H9 (cell line): ENCODE measurements around the gene LSP1. TPM values are rescaled to one million over a fixed set of nuclear protein-coding genes. Genes with fewer than 3 reads are reported as not detected.

ENCODE experiments used
- DNase-seq: peaks from one replicate; pipeline ENCODE4 v3.0.0-alpha.2; 2017
- H2AFZ ChIP-seq: one replicate; pipeline ENCODE4 v1.6.1; 2013; ENCODE audit warnings: mild to moderate bottlenecking, low read length, control low read depth, moderate library complexity
- H2AK5ac ChIP-seq: 2 replicates; pipeline ENCODE4 v1.6.1; 2013; ENCODE audit warnings: low read length, control low read depth, mixed read lengths; ENCODE audit not compliant: insufficient read length
- H2BK120ac ChIP-seq: one replicate; pipeline ENCODE4 v1.6.1; 2013; ENCODE audit warnings: low read depth, mild to moderate bottlenecking, low read length, control low read depth, inconsistent platforms; ENCODE audit not compliant: poor library complexity, severe bottlenecking
- H2BK12ac ChIP-seq: 2 replicates; pipeline ENCODE4 v1.6.1; 2013; ENCODE audit warnings: low read length, control low read depth, mixed read lengths, low read depth; ENCODE audit not compliant: insufficient read length
- H2BK15ac ChIP-seq: 2 replicates; pipeline ENCODE4 v1.6.1; 2013; ENCODE audit warnings: low read depth, low read length, control low read depth
- H2BK20ac ChIP-seq: one replicate; pipeline ENCODE4 v1.6.1; 2013; ENCODE audit warnings: low read depth, mild to moderate bottlenecking, low read length, control low read depth, inconsistent platforms; ENCODE audit not compliant: poor library complexity, severe bottlenecking
- H2BK5ac ChIP-seq: 2 replicates; pipeline ENCODE4 v1.6.1; 2013; ENCODE audit warnings: low read length, control low read depth, mixed read lengths; ENCODE audit not compliant: insufficient read length
- H3K14ac ChIP-seq: 2 replicates; pipeline ENCODE4 v1.6.1; 2013; ENCODE audit warnings: low read length, control low read depth; ENCODE audit not compliant: insufficient read depth
- H3K18ac ChIP-seq: 2 replicates; pipeline ENCODE4 v1.6.1; 2013; ENCODE audit warnings: low read depth, mild to moderate bottlenecking, mixed read lengths, low read length, control low read depth; ENCODE audit not compliant: insufficient read length
- H3K23ac ChIP-seq: 2 replicates; pipeline ENCODE4 v1.6.1; 2013; ENCODE audit warnings: low read length, control low read depth, mixed read lengths, low read depth; ENCODE audit not compliant: insufficient read length
- H3K23me2 ChIP-seq: 2 replicates; pipeline ENCODE4 v1.6.1; 2013; ENCODE audit warnings: low read depth, mild to moderate bottlenecking, mixed read lengths, low read length, control low read depth; ENCODE audit not compliant: insufficient read length, poor library complexity, severe bottlenecking
- H3K27ac ChIP-seq: 2 replicates; pipeline ENCODE4 v1.5.1; 2013; ENCODE audit warnings: low read length, control low read depth, mixed read lengths, low read depth; ENCODE audit not compliant: insufficient read length
- H3K27me3 ChIP-seq: 2 replicates; pipeline ENCODE4 v1.6.1; 2013; ENCODE audit warnings: low read length, control low read depth, inconsistent platforms; ENCODE audit not compliant: insufficient read depth
- H3K4ac ChIP-seq: 2 replicates; pipeline ENCODE4 v1.6.1; 2013; ENCODE audit warnings: low read depth, mild to moderate bottlenecking, control low read depth, inconsistent platforms, low read length, moderate library complexity
- H3K4me1 ChIP-seq: 2 replicates; pipeline ENCODE4 v1.6.1; 2013; ENCODE audit warnings: low read length, control low read depth, inconsistent platforms; ENCODE audit not compliant: insufficient read depth
- H3K4me2 ChIP-seq: 2 replicates; pipeline ENCODE4 v1.6.1; 2013; ENCODE audit warnings: low read length, control low read depth, mixed read lengths; ENCODE audit not compliant: insufficient read length, insufficient read depth
- H3K56ac ChIP-seq: 2 replicates; pipeline ENCODE4 v1.6.1; 2013; ENCODE audit warnings: low read depth, mild to moderate bottlenecking, mixed read lengths, low read length, control low read depth; ENCODE audit not compliant: insufficient read length
- H3K79me1 ChIP-seq: 2 replicates; pipeline ENCODE4 v1.6.1; 2013; ENCODE audit warnings: low read depth, mild to moderate bottlenecking, moderate library complexity, low read length, control low read depth, inconsistent platforms; ENCODE audit not compliant: insufficient read depth, poor library complexity, severe bottlenecking
- H3K79me2 ChIP-seq: 2 replicates; pipeline ENCODE4 v1.6.1; 2013; ENCODE audit warnings: low read length, control low read depth, inconsistent platforms; ENCODE audit not compliant: insufficient read depth
- H3K9ac ChIP-seq: 2 replicates; pipeline ENCODE4 v1.6.1; 2013; ENCODE audit warnings: low read length, control low read depth, mixed read lengths; ENCODE audit not compliant: insufficient read length; ENCODE audit errors: extremely low read depth
- H3K9me3 ChIP-seq: one replicate; pipeline ENCODE4 v1.6.1; 2013; ENCODE audit warnings: low read depth, low read length, inconsistent platforms; ENCODE audit not compliant: control insufficient read depth
- H3T11ph ChIP-seq: one replicate; pipeline ENCODE4 v1.6.1; 2013; ENCODE audit warnings: mild to moderate bottlenecking, low read length, control low read depth, inconsistent platforms
- H4K20me1 ChIP-seq: one replicate; pipeline ENCODE4 v1.6.1; 2013; ENCODE audit not compliant: control insufficient read depth, insufficient read length, insufficient read depth
- H4K5ac ChIP-seq: 2 replicates; pipeline ENCODE4 v1.6.1; 2013; ENCODE audit warnings: low read depth, mild to moderate bottlenecking, mixed read lengths, low read length, control low read depth; ENCODE audit not compliant: insufficient read length
- H4K8ac ChIP-seq: replicated peaks from 2 replicates; pipeline ENCODE4 v1.6.1; 2013; ENCODE audit warnings: low read length, control low read depth, mixed read lengths, low read depth; ENCODE audit not compliant: insufficient read length
- H4K91ac ChIP-seq: 2 replicates; pipeline ENCODE4 v1.6.1; 2013; ENCODE audit warnings: low read depth, mild to moderate bottlenecking, moderate library complexity, mixed read lengths, low read length, control low read depth; ENCODE audit not compliant: insufficient read length
- H3K27ac Mint-ChIP-seq, 3 experiments: 2 replicates in 2 of 3; 3 replicates in 1 of 3; pipeline ENCODE4 v1.8.0; 2020 to 2021; ENCODE audit warnings: mixed read lengths in 3 of 3, mild to moderate bottlenecking in 1 of 3, moderate library complexity in 1 of 3
- H3K27me3 Mint-ChIP-seq: 2 replicates; pipeline ENCODE4 v1.8.0; 2021; ENCODE audit warnings: low read depth, mild to moderate bottlenecking, moderate library complexity, mixed read lengths
- H3K36me3 Mint-ChIP-seq, 3 experiments: 2 replicates in 2 of 3; 3 replicates in 1 of 3; pipeline ENCODE4 v1.8.0; 2020 to 2021; ENCODE audit warnings: low read depth in 3 of 3, mixed read lengths in 3 of 3; ENCODE audit not compliant: insufficient read depth in 1 of 3
- H3K4me1 Mint-ChIP-seq, 2 experiments: 2 replicates each; pipeline ENCODE4 v1.8.0; 2020; ENCODE audit warnings: mixed read lengths in 2 of 2
- H3K4me3 Mint-ChIP-seq, 2 experiments: 2 replicates in 1 of 2; 3 replicates in 1 of 2; pipeline ENCODE4 v1.8.0; 2020 to 2021; ENCODE audit warnings: mild to moderate bottlenecking in 2 of 2, mixed read lengths in 2 of 2, moderate library complexity in 1 of 2
- H3K9me3 Mint-ChIP-seq, 2 experiments: 2 replicates in 1 of 2; 3 replicates in 1 of 2; pipeline ENCODE4 v1.8.0; 2020; ENCODE audit warnings: mild to moderate bottlenecking in 2 of 2, mixed read lengths in 2 of 2, moderate library complexity in 1 of 2
- WGBS: extraction: QIAGEN DNeasy Blood & Tissue Kit; methylation state at CpG from one replicate; pipeline ENCODE4 v1.1.7; 2013; ENCODE audit warnings: missing lambda C conversion rate, low lambda C conversion rate, mixed read lengths; ENCODE audit not compliant: insufficient read length; ENCODE audit errors: extremely low coverage; 5-methylcytosine and 5-hydroxymethylcytosine counted together
- total RNA-seq: library from RNA; stranded (reverse); gene quantifications from 2 replicates; pipeline ENCODE4 v1.2.1, GENCODE V29; 2021
- TF ChIP-seq, protein P1 (sequence below): fragments of 200-600 bp; sonication (generic); conservative IDR thresholded peaks from 3 replicates; pipeline ENCODE4 v1.8.0; 2021; ENCODE audit warnings: antibody characterized with exemption, mild to moderate bottlenecking

The LSP1 gene
- total RNA-seq, 1 experiment from 2014 or later: not detected

- Mint-ChIP-seq H3K4me3 (no peak overlapping the region), H3K4me1 (peaks cover 3 to 9% of the 10 kb centered on the region in 2 experiments; a peak in 3 of 4 replicates)
- H3K79me2 ChIP-seq: no peaks in the 10 kb centered on the region
Observed at GRCh38 chr11:1830322-1831223, 22.3 kb upstream of the LSP1 start.

More at GRCh38 chr11:1830322-1831223, 22.3 kb upstream of the LSP1 start:
- Histone ChIP-seq H3K79me1 (no peaks in the 10 kb centered on the region), H3K4ac (no peak overlapping the region), H2BK20ac (no peak overlapping the region), H3K4me1 (no peaks in the 10 kb centered on the region), H3K27me3 (no peaks in the 10 kb centered on the region), H2BK12ac (no peak overlapping the region), H2BK5ac (no peak overlapping the region), H2BK120ac (no peak overlapping the region), H2BK15ac (no peak overlapping the region), H3K56ac (no peak overlapping the region), H4K5ac (no peak overlapping the region), H4K8ac (no peak overlapping the region), H3K23ac (no peak overlapping the region), H3T11ph (no peak overlapping the region), H3K14ac (no peak overlapping the region), H3K23me2 (peaks cover 3% of the 10 kb centered on the region), H3K9ac (no peak overlapping the region), H2AK5ac (no peak overlapping the region), H4K20me1 (no peaks in the 10 kb centered on the region), H3K18ac (no peak overlapping the region), H4K91ac (no peak overlapping the region), H3K9me3 (no peaks in the 10 kb centered on the region), H3K27ac (no peak overlapping the region), H3K4me2 (no peak overlapping the region), H2AFZ (no peak overlapping the region)
- WGBS: no CpG with 5 or more reads among the region's 33 CpGs
- peak overlapping the region in 1 of 3 experiments; percentile 59; a peak in 1 of 7 replicates for H3K27ac Mint-ChIP-seq
- peaks cover 27% of the 10 kb centered on the region for H3K27me3 Mint-ChIP-seq
- TF ChIP-seq, protein P1, sequence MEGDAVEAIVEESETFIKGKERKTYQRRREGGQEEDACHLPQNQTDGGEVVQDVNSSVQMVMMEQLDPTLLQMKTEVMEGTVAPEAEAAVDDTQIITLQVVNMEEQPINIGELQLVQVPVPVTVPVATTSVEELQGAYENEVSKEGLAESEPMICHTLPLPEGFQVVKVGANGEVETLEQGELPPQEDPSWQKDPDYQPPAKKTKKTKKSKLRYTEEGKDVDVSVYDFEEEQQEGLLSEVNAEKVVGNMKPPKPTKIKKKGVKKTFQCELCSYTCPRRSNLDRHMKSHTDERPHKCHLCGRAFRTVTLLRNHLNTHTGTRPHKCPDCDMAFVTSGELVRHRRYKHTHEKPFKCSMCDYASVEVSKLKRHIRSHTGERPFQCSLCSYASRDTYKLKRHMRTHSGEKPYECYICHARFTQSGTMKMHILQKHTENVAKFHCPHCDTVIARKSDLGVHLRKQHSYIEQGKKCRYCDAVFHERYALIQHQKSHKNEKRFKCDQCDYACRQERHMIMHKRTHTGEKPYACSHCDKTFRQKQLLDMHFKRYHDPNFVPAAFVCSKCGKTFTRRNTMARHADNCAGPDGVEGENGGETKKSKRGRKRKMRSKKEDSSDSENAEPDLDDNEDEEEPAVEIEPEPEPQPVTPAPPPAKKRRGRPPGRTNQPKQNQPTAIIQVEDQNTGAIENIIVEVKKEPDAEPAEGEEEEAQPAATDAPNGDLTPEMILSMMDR: no peak
- H3K36me3 Mint-ChIP-seq: no peaks in the 10 kb centered on the region
- no peak for DNase-seq
- H3K9me3 Mint-ChIP-seq: no peaks in the 10 kb centered on the region
